GDM1 (cell line): Measurements from ENCODE around the gene PLXNA2.

Source experiments
- DNase-seq: peaks from one replicate; lab custom pipeline; 2025; lab: John Stamatoyannopoulos, UW

The PLXNA2 gene

GRCh38 chr1:208182880-208183645 is 61.1 kb downstream of the PLXNA2 start:
- DNase-seq: no peak

GRCh38 chr1:208181364-208181763 is 62.8 kb downstream of the PLXNA2 start:
- no peak for DNase-seq

GRCh38 chr1:208180421-208180820 is 63.8 kb downstream of the PLXNA2 start:
- DNase-seq: no peak

DNA sequence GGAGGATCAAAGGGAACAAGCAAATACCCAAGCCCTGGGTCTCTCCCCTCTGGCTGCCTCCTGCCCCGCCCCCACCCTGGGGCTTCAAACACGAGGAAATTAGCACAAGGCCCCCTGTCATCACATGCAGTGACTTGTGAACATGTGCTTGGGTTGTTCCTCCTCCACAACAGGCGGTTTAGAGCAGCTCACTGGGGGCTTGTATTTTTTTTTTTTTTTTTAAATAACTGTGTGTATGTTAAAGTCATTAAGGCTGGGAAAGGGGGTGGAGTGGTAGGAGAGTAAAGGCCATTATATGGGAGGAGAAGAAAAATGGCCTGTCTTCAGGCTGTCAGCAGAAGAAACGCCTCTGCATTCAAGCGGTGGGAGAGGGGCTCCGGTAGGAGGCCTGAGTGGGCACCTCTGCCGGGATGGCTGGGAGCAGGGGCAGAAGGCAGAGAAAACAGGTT is 64.2 kb downstream of the PLXNA2 start:
- DNase-seq: no peak

DNA sequence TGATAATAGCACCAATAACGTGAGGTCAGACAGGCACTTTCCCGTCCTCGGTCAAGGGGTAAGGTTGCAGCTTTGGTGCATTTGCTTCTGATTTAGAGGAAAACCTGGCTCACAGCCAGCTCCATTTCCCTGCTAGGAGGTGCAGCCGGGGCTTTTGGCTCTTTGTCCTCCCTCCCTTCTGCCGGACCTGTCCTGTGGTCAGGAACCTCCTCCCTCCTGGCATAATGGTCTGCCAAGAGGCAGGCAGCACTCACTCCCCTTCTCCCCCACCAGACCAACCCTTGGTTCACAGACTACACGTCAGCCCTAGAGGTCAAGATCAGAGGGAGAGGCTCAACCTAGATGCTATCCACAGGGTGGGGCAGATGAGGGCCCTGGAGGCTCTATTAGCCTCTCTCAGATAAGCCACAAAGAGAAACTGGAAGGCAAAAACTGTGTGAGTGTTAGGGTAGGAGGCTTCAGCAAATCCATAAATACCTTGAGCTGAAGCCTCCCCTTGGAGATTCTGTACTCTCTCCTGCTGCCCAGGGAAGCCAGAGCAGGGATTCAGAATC is 64.8 kb downstream of the PLXNA2 start:
- DNase-seq: no peak

DNA sequence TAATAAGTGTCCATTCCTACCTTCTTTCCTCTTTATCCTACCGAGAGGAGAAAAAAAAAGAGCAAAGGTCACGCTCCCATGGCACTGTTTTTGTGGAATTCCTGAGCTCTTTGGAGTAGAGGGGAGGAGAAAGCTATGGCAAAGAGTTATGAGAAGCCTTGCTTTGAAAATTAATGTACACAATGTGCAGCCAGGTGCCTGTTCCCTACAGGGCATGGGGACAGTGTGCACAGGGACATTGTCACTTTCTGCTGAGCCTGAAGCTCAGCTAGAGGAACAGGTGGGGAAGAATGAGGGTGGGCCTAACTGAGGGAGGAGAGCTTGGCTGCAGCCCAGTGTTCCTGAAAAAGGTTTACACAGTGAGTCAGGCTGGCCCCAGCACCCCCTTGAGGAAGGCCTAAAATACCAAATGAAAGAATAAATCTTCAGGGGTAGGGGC is 66.1 kb downstream of the PLXNA2 start:
- no peak for DNase-seq

DNA sequence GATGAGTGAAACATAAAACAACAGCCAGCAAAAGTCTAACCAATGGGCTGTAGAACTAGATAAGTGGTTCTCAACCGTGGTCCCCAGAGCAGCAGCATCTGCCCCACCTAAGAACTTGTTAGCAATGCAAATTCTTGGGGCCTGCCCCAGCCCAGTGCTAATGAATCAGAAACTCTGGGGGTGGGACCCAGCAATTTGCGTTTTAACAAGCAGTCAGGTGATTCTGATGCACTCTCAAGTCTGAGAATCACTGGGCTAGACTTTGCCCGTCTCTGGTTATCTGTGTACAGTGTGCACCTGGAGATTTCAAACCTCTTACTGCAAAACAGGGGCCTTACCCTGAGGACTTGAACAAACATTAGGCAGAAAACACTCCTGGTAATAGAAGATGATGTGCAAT is 66.5 kb downstream of the PLXNA2 start:
- DNase-seq: no peak

DNA sequence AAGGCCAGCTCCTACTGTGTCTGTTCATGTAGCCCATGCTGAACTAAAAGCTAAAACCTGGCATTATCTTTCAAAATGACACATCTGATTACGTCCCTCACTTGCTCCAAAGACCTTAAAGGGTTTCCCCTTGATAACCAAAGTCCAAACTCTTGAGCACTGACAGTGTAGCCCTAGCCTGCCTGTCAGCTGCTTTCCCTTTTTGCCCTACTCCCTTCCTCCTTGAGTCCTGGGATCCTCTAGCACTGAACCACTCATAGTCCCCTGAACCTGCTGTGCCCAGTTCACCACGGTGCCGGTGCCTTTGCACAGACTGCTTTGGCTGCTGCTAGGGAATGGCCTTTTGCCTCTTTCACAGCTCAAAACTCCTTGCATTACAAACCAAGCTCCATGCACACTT is 67.5 kb downstream of the PLXNA2 start:
- no peak for DNase-seq

DNA sequence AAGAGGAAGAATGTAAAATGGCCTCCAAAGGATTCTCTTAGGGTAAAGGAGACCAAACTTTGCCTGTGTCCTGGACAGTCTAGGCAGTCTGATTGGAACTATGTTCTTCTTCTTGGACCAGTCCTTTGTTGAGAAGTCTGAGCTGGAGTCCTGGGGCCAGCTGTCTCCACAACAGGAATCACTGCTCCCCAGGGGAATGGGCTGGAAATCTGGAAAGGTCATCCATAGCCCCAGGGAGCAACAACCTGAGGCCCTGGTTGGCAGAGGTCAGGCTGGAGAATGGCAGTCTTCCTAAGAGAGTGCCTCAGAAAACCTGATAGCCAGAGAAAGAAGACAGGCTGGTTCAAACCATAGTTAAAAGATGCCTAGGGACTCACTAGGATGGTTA is 68.7 kb downstream of the PLXNA2 start:
- DNase-seq: no peak

DNA sequence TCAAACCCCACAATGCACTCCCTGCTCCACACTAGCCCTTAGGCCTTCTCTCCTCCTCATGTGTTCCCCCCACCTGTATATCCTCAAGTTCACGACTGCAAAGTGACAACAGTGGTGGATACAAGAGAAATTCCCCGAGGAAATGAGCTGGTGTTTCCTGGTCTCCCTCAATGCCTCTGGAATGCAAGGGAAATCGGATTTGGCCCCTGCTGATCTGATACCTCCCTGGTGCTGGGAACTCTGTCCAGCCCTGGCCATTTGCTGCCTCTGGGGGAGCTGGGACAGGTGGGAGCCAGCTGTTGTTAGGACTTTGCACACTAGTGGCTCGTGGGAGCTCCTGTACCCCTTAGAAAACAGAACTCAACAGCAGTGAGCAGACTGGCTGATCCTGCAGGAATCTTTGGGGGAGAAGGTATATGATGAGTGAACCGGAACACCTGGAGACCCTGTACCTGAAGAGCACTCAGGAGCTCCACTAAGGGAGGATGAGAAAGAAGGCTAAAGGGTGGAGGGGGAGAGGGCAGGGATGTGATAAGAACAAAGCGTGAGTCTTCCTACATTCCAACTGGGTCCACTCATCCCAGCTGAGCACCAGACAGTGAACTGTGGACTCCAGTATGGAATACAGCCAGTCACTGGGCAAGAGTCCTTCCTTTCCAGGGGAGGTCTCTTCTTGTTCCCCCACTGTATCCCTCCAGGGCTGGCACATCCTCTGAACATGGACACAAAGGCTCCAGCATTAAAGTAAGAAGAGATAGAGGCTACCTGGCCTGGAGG is 69.3 kb downstream of the PLXNA2 start:
- DNase-seq: no peak

GRCh38 chr1:208174200-208174599 is 70.0 kb downstream of the PLXNA2 start:
- DNase-seq: no peak

DNA sequence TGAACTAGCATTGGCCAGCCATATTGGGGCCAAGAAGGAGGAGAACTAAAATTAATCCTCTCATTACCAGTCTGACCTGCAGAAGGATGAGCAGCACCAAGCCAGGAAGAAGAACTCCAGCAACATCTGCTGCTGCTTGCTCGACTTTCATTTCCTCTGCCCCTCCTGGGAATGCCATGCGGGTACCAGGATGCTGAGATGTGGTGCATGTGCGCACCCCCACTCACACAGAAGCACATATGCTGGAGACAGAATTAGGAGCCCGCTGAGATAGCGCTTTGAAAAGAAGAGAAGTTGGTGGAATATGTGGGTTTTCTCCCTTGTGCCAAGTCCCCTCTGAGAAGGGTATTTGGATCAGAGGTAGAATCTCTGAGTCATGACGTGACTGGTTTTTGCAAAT is 70.4 kb downstream of the PLXNA2 start:
- DNase-seq: no peak

GRCh38 chr1:208172423-208173145 is 71.6 kb downstream of the PLXNA2 start:
- DNase-seq: no peak

- peak; percentile 44 for DNase-seq
Observed at GRCh38 chr1:208171616-208172422, 72.4 kb downstream of the PLXNA2 start.

DNA sequence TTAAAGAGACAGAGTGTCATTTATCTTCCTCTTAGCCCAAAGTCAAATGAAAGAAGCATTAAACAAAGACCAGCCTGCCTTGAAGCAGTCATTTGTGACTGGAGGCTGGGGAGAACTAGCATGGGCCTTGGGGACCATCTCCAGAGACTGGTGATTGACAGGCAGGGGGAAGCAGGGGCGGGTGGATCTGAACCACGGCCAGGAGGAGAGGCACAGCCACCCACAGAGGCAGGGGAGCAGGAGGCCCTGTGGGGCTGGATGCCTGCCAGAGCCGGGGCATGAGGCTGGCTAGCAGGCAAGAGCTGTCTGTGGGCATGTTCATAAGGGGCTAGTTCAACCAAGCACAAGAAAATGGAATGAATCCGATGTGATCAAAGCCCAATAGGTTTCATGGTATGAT is 73.9 kb downstream of the PLXNA2 start:
- DNase-seq: peak; percentile 75

GRCh38 chr1:208169081-208169879 is 74.9 kb downstream of the PLXNA2 start:
- DNase-seq: no peak

GRCh38 chr1:208167261-208167869 is 76.8 kb downstream of the PLXNA2 start:
- DNase-seq: no peak

- no peak for DNase-seq
Observed at GRCh38 chr1:208166340-208167138, 77.6 kb downstream of the PLXNA2 start.

GRCh38 chr1:208165659-208166058 is 78.5 kb downstream of the PLXNA2 start:
- DNase-seq: no peak
